CD4-positive, alpha-beta T cell treated with Interleukin-6 at 100 ng/mL for 8 hours (primary cell): ENCODE measurements around the gene EEF1AKMT1.

ENCODE experiments used
- DNase-seq: peaks from one replicate; pipeline ENCODE4 v3.0.0-alpha.2; 2020; ENCODE audit warnings: mixed read lengths, low spot score

Gene EEF1AKMT1

GRCh38 chr13:20773194-20774080 is at the start of gene EEF1AKMT1:
EEF1AKMT1 (minus strand) TSS chr13:20773961; CDS start chr13:20757598, 16,363 bp downstream.
- peak; percentile 94 for DNase-seq

GRCh38 chr13:20823071-20823470 is 49.3 kb upstream of the EEF1AKMT1 start:
- no peak for DNase-seq

- DNase-seq = no peak
These were observed 48.6 kb upstream of the EEF1AKMT1 start for GRCh38 chr13:20822406-20822805.

GRCh38 chr13:20819715-20820114 is 46.0 kb upstream of the EEF1AKMT1 start:
- no peak for DNase-seq

GRCh38 chr13:20815464-20815863 is 41.7 kb upstream of the EEF1AKMT1 start:
- DNase-seq = no peak

- no peak for DNase-seq
These were observed 40.6 kb upstream of the EEF1AKMT1 start for GRCh38 chr13:20814224-20814910.

GRCh38 chr13:20812890-20813289 is 39.1 kb upstream of the EEF1AKMT1 start:
- DNase-seq = no peak

- no peak for DNase-seq
These were observed 37.0 kb upstream of the EEF1AKMT1 start for GRCh38 chr13:20810808-20811207.

GRCh38 chr13:20808874-20809273 is 35.1 kb upstream of the EEF1AKMT1 start:
- DNase-seq = no peak

- DNase-seq = no peak
These were observed 29.6 kb upstream of the EEF1AKMT1 start for GRCh38 chr13:20803180-20803965.

GRCh38 chr13:20801707-20802106 is 27.9 kb upstream of the EEF1AKMT1 start:
- no peak for DNase-seq

GRCh38 chr13:20799726-20800416 is 26.1 kb upstream of the EEF1AKMT1 start:
- no peak for DNase-seq

GRCh38 chr13:20798027-20798426 is 24.3 kb upstream of the EEF1AKMT1 start:
- DNase-seq = no peak

GRCh38 chr13:20796791-20797508 is 23.2 kb upstream of the EEF1AKMT1 start:
- no peak for DNase-seq

GRCh38 chr13:20789665-20790064 is 15.9 kb upstream of the EEF1AKMT1 start:
- no peak for DNase-seq

GRCh38 chr13:20788312-20788711 is 14.6 kb upstream of the EEF1AKMT1 start:
- no peak for DNase-seq

GRCh38 chr13:20787180-20787579 is 13.4 kb upstream of the EEF1AKMT1 start:
- no peak for DNase-seq

GRCh38 chr13:20782116-20782708 is 8.5 kb upstream of the EEF1AKMT1 start:
- DNase-seq = no peak

- no peak for DNase-seq
These were observed 6.6 kb upstream of the EEF1AKMT1 start for GRCh38 chr13:20780317-20780716.

GRCh38 chr13:20779405-20779804 is 5.6 kb upstream of the EEF1AKMT1 start:
- DNase-seq = no peak

GRCh38 chr13:20778311-20778710 is 4.5 kb upstream of the EEF1AKMT1 start:
- no peak for DNase-seq
